ENCODE data around the gene TTC9C. TPM values are rescaled to one million over a fixed set of nuclear protein-coding genes. Genes with fewer than 3 reads are reported as not detected.

The TTC9C gene
- total and polyA plus RNA-seq, 2 of the 8 experiments (the other 6 are each of a cell fraction or from before 2014, with no cell fraction given), result 25.4 to 34.1 TPM

GRCh38 chr11:62727165-62727871 is 968 bp upstream of the TTC9C start, which contains the start of gene HNRNPUL2:
HNRNPUL2 (minus strand) TSS chr11:62727457; CDS start chr11:62727156, 301 bp downstream.
- H2BK12ac ChIP-seq (ENCODE audit: low read depth, low read length), result 0 out of 2 replicates have a peak within 1 kb of the TSS, but pooled peaks have one; percentile 10
- no peak within 1 kb of the TSS for H3K23ac ChIP-seq (ENCODE audit: insufficient read length)
- FAIRE-seq (no peak), DNase-seq (ENCODE audit: low read depth in 1 of 2, low spot score in 2 of 2) (peak; percentile 94 to 97)
- H3K27ac ChIP-seq (ENCODE audit: low read depth, low read length), result peak within 1 kb of the TSS; percentile 92
- peak within 1 kb of the TSS; percentile 82 for H2BK120ac ChIP-seq (replicated peaks; ENCODE audit: low read depth, low read length)
- H2BK15ac ChIP-seq (ENCODE audit: low read length), result peak within 1 kb of the TSS; percentile 99; the same call in 1 of the 2 replicates
- peak within 1 kb of the TSS; percentile 91 for H2BK5ac ChIP-seq (ENCODE audit: low read depth, low read length)
- peak within 1 kb of the TSS; percentile 91 for H4K8ac ChIP-seq (ENCODE audit: extremely low read depth, insufficient read depth, low read length)
- H3K4ac ChIP-seq (replicated peaks; ENCODE audit: insufficient read length, low read depth, low read length), result peak within 1 kb of the TSS; percentile 80
- peak within 1 kb of the TSS; percentile 88 to 92 (median 92) for H3K9ac ChIP-seq (replicated peaks in 1 of 4; ENCODE audit: extremely low read depth in 1 of 4, low read depth in 3 of 4, low read length in 3 of 4)
- H2AK5ac ChIP-seq (ENCODE audit: low read depth, low read length), result no peak within 1 kb of the TSS
- peaks cover 12 to 28% (median 16%) of the 10 kb centered on the region in 4 experiments for H3K36me3 ChIP-seq (ENCODE audit: control insufficient read depth in 2 of 4, insufficient read depth in 4 of 4, low read length in 3 of 4)
- peak within 1 kb of the TSS; percentile 95 for H3K56ac ChIP-seq (replicated peaks; ENCODE audit: insufficient read length, low read depth, low read length)
- no peaks in the 10 kb centered on the region for H3K27me3 ChIP-seq (replicated peaks in 1 of 4; ENCODE audit: control insufficient read depth in 3 of 4, extremely low read depth in 1 of 4, insufficient read depth in 3 of 4, low read length in 3 of 4)
- no peaks in the 10 kb centered on the region; a peak in 3 of 7 replicates for H3K4me1 ChIP-seq (replicated peaks in 1 of 4; ENCODE audit: control insufficient read depth in 3 of 4, insufficient read depth in 4 of 4, low read length in 3 of 4)
- no peaks in the 10 kb centered on the region for H3K9me3 ChIP-seq (ENCODE audit: insufficient read depth in 2 of 2, low read depth in 1 of 2, low read length in 1 of 2)
- peaks cover 16% of the 10 kb centered on the region for H3K23me2 ChIP-seq (ENCODE audit: low read depth, low read length)
- CTCF ChIA-PET (ENCODE audit: partially characterized antibody), result interaction anchor here (1.7 to 6.1 kb wide), 4 partner anchors 26 to 60 kb away, joined by 5 to 32 read pairs (median 7); partner anchors contain the start of genes TMEM179B and ZBTB3
- H4K5ac ChIP-seq (ENCODE audit: insufficient read length, low read depth, low read length), result peak within 1 kb of the TSS; percentile 97
- no peak within 1 kb of the TSS for H3K14ac ChIP-seq (ENCODE audit: insufficient read length)
- peak within 1 kb of the TSS; percentile 87 to 98 (median 96) for H3K4me3 ChIP-seq (ENCODE audit: extremely low read depth in 1 of 4, insufficient read depth in 2 of 4, low read depth in 3 of 4, low read length in 4 of 4)
- H3K79me1 ChIP-seq (ENCODE audit: low read depth, low read length), result 0 out of 2 replicates have a peak, but pooled peaks cover 2% of the 10 kb centered on the region
- POLR2A ChIA-PET (ENCODE audit: partially characterized antibody), result interaction anchor here (0.6 to 10.9 kb wide), 40 partner anchors 9 to 414 kb away, joined by 3 to 192 read pairs (median 5); partner anchors contain the start of genes BSCL2, C11orf98, CSKMT and EEF1G
- 1% methylated on average over 38 of the region's 72 CpGs; no CpG with 5 or more reads in 1 of the 2 experiments for WGBS, 2 experiments (ENCODE audit: extremely low coverage in 1 of 2, insufficient coverage in 1 of 2, insufficient read length in 1 of 2, insufficient replicate concordance in 2 of 2, low coverage in 1 of 2, low lambda C conversion rate in 2 of 2, missing lambda C conversion rate in 1 of 2)
- peak within 1 kb of the TSS; percentile 99 for H3K18ac ChIP-seq (ENCODE audit: extremely low read depth, low read length)
- H4K20me1 ChIP-seq (replicated peaks in 1 of 2; ENCODE audit: control insufficient read depth in 1 of 2, insufficient read depth in 2 of 2, low read length in 2 of 2), result peaks cover 12 to 17% of the 10 kb centered on the region in 2 experiments
- peak within 1 kb of the TSS; percentile 85 to 93 for H3K4me2 ChIP-seq (ENCODE audit: insufficient read depth in 1 of 2, low read depth in 2 of 2, low read length in 2 of 2)
- H2BK20ac ChIP-seq (ENCODE audit: low read length), result no peak within 1 kb of the TSS
- peak within 1 kb of the TSS; percentile 96 for H4K91ac ChIP-seq (replicated peaks; ENCODE audit: insufficient read length, low read length)
- H3K79me2 ChIP-seq (ENCODE audit: control insufficient read depth in 1 of 2, insufficient read depth in 2 of 2, low read length in 2 of 2), result peaks cover 18 to 71% of the 10 kb centered on the region in 2 experiments
- peak within 1 kb of the TSS; percentile 60; the same call in 1 of the 2 replicates for H2AFZ ChIP-seq (ENCODE audit: low read length)
- TF ChIP-seq BRCA1 (IDR thresholded peaks at IDR 0.05; ENCODE audit: low read depth, low read length), result no peak
- no peak for TF ChIP-seq FOSL1 (IDR thresholded peaks at IDR 0.05; ENCODE audit: insufficient read depth, low read depth, low read length)
- TF ChIP-seq RNF2 (IDR thresholded peaks at IDR 0.05; ENCODE audit: borderline replicate concordance, low read depth, low read length, missing control alignments, poor library complexity, severe bottlenecking), result no peak
- no peak for TF ChIP-seq SIRT6 (IDR thresholded peaks at IDR 0.05; ENCODE audit: low read length)
- TF ChIP-seq SIN3A (conservative IDR thresholded peaks at IDR 0.05 in 1 of 2, IDR thresholded peaks at IDR 0.05 in 1 of 2; ENCODE audit: low read depth in 1 of 2, low read length in 2 of 2), result peak in 1 of 2 experiments; percentile 74; a peak in 1 of 4 replicates
- no peak for TF ChIP-seq CEBPB (IDR thresholded peaks at IDR 0.05; ENCODE audit: low read depth, low read length)
- TF ChIP-seq MAX (IDR thresholded peaks at IDR 0.05), result peak; percentile 91
- TF ChIP-seq CBX8 (IDR thresholded peaks at IDR 0.05; ENCODE audit: borderline replicate concordance, low read depth, low read length), result no peak
- TF ChIP-seq TEAD4 (IDR thresholded peaks at IDR 0.05; ENCODE audit: low read depth, low read length), result no peak
- TF ChIP-seq PHF8 (conservative IDR thresholded peaks at IDR 0.05; ENCODE audit: low read depth, low read length), result peak; percentile 98
- TF ChIP-seq SRF (IDR thresholded peaks at IDR 0.05; ENCODE audit: low read depth, low read length), result no peak

Data from H1 (cell line).